HG02981 (cell line): Measurements from ENCODE around the gene ZBTB32.
"Not testable (repeated sequence)": the region's sequence is repeated elsewhere in the genome, so short reads cannot be mapped to it uniquely, and the experiment has no call there.

Source experiments
- ATAC-seq: cut with Tn5 transposase; IDR thresholded peaks from one replicate; pipeline ENCODE4 v1.9.1; 2021; ENCODE audit warnings: mild to moderate bottlenecking, moderate library complexity; ENCODE audit not compliant: unreplicated experiment

The ZBTB32 gene, protein sequence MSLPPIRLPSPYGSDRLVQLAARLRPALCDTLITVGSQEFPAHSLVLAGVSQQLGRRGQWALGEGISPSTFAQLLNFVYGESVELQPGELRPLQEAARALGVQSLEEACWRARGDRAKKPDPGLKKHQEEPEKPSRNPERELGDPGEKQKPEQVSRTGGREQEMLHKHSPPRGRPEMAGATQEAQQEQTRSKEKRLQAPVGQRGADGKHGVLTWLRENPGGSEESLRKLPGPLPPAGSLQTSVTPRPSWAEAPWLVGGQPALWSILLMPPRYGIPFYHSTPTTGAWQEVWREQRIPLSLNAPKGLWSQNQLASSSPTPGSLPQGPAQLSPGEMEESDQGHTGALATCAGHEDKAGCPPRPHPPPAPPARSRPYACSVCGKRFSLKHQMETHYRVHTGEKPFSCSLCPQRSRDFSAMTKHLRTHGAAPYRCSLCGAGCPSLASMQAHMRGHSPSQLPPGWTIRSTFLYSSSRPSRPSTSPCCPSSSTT

GRCh38 chr19:35704218-35704617, at the start of gene ZBTB32:
TSS of gene ZBTB32 (plus strand) at chr19:35704558. CDS start at chr19:35714627, 10,069 bp downstream.
- ATAC-seq: no peak

DNA sequence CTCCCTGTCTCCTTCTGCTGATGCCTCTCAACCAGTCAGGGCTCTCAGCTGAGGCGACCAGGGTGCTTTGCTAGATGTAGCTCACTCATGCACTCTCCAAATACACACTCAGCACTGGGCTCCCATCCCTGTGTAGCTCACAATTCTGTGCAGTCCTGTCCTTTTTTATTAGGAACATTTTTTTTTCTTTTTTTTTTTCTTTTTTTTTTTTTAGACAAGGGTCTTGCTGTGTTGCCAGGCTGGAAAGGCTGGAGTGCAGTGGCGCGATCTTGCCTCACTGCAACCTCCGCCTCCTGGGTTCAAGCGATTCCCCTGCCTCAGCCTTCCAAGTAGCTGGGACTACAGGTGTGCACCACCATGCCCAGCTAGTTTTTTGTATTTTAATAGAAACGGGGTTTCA, 49.5 kb upstream of the ZBTB32 start:
- not testable (repeated sequence) for ATAC-seq

DNA sequence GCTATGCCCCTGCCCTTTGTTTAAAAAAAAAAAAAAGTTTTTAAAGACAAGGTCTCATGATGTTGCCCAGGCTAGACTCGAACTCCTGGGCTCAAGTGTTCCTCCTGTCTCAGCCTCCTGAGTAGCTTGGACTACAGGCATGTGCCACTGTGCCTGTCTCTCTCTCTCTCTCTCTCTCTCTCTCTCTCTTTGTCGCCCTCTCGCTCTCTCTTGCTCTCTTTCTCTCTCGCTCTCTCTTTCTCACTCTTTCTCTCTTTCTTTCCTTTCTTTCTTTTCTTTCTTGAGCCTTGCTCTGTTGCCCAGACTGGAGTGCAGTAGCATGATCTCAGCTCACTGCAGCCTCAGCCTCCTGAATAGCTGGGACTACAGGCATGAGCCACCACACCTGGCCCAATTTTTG, 48.8 kb upstream of the ZBTB32 start:
- ATAC-seq: no peak

DNA sequence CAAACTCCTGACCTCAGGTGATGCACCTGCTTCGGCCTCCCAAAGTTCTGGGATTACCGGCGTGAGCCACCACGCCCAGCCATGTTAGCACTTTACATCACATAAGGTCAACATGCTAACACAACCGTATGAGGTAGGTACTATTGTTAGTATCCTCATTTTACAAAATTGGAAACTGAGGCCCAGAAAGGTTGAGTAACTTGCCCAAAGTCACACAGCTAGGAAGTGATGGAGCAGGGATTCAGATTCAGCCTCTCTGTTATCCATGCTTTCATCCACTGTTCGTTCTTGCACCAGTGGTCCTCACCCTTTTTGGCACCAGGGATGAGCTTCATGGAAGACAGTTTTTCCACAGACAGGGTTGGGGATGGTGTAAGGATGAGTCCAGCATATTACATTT, 47.7 kb upstream of the ZBTB32 start:
- ATAC-seq: no peak

- no peak for ATAC-seq
Measured at GRCh38 chr19:35657904-35658700, 46.3 kb upstream of the ZBTB32 start.

- ATAC-seq: no peak
Measured at GRCh38 chr19:35661995-35662340, 42.4 kb upstream of the ZBTB32 start.

- no peak for ATAC-seq
Measured at GRCh38 chr19:35663981-35664380, 40.4 kb upstream of the ZBTB32 start.

DNA sequence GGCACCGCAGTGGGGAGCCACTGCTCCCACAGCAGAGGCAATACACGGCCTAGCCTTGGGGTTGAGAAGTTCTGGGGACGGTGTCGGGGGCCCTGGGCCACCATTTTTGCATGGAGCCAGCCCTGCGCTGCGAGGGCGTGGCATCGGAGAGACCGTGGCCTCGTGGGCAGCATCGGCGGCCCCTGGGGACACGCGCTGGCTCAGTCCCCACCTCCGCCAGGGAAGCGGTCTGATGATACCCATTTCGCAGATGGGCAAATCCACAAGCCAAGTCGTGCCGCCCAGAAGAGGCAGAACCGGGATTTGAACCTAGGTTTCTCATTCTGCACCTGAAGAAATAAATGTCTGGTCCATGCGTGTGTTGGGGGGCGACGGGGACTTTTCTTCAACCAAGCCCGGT, 39.2 kb upstream of the ZBTB32 start:
- no peak for ATAC-seq

DNA sequence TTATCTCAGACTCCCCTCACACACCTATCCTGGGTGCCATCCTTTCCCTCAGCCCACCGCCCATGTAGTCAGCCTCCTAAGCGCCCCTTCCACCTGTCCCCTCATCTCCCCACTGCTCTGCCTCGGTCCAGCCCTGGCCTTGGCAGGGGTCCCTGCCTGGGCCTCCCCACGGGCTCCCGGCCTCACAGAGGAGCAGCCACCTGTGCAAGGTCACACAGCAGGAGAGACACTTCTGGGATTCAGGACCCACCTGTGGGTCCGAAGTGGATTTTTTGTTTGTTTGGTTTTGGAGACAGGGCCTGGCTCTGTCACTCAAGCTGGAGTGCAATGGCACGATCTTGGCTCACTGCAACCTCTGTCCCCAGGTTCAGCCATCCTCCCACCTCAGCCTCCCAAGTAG, 38.8 kb upstream of the ZBTB32 start:
- no peak for ATAC-seq

DNA sequence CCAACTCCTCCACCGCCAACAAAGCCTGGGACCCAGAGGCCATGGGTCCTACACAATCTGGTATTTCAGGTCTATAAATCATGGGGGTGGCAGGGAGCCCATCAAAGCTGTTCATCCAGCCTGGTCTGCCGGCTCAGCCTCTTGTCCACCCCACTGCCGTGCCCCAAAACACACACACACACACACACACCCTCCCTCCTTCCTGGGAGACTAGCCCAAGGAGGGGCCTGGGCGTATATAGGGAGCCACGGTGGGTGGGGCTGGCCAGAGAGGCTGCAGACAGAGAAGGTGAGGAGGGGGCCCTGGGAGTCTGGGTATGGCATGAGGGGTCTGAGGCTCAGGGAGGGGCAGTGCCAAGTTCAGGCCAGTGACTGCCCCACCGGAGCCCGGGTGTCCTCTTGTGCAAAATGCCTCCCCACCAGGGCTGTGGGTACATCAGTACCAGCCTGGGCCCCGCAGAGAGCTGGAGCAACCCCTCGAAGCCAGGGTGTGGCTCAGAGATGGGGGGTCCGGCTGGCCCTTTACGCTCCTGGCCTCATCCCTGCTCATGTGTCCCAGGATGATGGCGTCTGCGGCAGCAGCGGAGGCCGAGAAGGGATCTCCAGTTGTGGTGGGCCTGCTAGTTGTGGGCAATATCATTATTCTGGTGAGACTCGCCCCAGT, 38.0 kb upstream of the ZBTB32 start, which contains the start of gene UPK1A:
Gene UPK1A (plus strand): TSS at position 267 of the 663 bp plus-strand sequence. CDS start 296 bp downstream, at position 563.
- no peak for ATAC-seq

DNA sequence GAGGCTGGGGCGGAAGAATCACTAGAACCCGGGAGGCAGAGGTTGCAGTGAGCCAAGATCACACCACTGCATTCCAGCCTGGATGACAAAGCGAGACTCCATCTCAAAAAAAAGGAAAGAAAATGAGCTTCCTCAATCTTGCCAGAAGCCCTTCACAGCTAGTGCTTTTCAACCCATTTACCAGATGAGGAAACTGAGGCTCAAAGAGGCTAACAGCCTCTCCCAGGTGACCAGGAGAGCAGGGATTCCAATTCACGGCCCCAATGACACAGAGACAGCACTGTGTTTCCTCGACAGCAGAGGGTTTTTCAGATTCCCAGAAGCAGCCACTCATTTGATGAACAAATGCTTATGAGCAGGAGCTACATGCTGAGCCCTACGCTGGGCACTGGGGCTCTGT, 34.8 kb upstream of the ZBTB32 start:
- no peak for ATAC-seq

GRCh38 chr19:35669974-35670373, 34.4 kb upstream of the ZBTB32 start:
- no peak for ATAC-seq

DNA sequence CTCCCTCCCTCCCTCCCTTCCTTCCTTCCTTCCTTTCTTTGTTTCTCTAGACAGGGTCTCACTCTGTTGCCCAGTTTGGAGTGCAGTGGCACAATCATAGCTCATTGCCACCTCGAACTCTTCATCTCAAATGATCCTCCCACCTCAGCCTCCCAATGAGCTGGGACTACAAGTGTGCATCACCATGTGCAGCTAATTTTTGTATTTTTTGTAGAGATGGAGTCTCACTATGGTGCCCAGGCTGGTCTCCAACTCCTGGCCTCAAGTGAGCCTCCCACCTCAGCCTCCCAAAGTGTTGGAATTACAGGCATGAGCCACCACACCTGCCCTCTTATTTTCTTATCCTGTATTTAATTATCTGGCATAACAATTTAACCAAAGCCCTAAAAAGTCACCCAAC, 33.7 kb upstream of the ZBTB32 start:
- ATAC-seq: no peak

DNA sequence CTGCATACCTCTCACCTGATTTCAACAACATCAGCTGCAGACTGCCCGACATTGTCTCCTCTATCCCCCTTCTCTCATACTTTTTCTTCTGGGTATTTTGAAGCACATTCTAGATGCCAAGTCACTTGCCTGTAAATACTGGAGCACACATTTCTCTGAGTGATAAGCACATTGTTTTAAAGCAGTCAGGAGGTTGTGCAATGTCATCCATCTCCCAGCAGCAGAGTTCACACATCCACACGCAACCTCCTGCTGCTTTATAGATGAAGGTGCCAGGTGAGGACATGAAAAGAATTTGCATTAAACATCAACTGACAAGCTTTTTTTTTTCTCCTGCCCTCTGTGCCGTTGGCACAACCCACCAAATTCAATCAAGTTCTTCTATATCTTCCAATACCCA, 32.5 kb upstream of the ZBTB32 start:
- no peak for ATAC-seq

DNA sequence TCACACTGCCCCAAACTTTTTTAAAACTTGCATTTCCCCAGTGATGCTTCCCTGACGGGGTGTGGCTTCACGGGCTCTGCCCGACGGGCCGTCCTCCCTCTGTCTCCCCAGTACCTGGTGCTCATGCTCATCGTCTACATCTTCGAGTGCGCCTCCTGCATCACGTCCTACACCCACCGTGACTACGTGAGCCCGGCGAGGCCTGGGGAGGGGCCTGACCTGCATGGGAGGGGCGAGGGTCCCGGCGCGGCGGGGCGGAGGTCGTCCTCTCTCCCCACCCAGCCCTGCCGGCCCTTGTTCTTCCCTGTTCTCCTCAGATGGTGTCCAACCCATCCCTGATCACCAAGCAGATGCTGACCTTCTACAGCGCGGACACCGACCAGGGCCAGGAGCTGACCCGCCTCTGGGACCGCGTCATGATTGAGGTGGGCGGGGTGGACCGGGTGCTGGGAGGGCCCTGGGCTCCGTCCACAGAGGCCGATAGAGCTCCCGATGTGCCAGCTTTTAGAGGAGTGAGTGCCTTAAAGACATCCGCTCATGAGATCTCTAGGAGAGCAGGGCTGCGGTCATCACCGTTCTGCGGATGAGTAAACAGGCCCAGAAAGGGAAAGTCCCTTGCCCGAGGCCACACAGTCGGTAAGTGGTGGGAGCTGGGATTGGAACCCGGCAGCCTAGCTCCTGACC, 31.1 kb upstream of the ZBTB32 start:
- no peak for ATAC-seq

- ATAC-seq: no peak
Measured at GRCh38 chr19:35675589-35676140, 28.7 kb upstream of the ZBTB32 start.

- no peak for ATAC-seq
Measured at GRCh38 chr19:35689836-35690235, 14.5 kb upstream of the ZBTB32 start.

- not testable (repeated sequence) for ATAC-seq
Measured at GRCh38 chr19:35691106-35691505, 13.3 kb upstream of the ZBTB32 start.

DNA sequence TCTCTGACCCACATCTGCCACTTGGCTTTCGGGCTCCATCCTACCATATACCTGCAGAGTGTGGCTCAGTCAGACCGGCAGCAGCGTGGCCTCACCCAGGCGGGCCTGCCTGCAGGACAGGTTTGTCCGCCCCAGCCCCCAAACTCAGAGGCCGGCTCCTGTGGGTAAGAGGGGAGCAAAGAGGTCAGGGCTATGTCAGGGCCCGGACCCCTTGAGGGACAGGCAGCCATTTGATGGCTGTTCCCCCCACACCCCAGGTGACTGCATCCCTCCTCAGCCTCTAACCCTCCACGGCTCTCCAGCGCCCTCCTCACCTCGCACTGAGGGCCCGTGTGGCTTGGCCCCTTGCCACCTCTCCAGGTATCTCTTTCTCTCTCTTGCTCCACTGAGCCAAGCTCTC, 12.3 kb upstream of the ZBTB32 start:
- ATAC-seq: no peak

GRCh38 chr19:35693422-35693821, 10.9 kb upstream of the ZBTB32 start:
- ATAC-seq: no peak
